ENCODE results near the gene CFH.
"Not testable (repeated sequence)": the region's sequence is repeated elsewhere in the genome, so short reads cannot be mapped to it uniquely, and the experiment has no call there.

The CFH gene

GRCh38 chr1:196669051-196669450, 17.2 kb downstream of the CFH start:
- no peak for DNase-seq (ENCODE audit: low spot score)

- no peak for DNase-seq (ENCODE audit: low spot score)
Measured at GRCh38 chr1:196669693-196670092, 17.9 kb downstream of the CFH start.

- no peak for DNase-seq (ENCODE audit: low spot score)
Measured at GRCh38 chr1:196674908-196675307, 23.1 kb downstream of the CFH start.

- DNase-seq (ENCODE audit: low spot score): no peak
Measured at GRCh38 chr1:196677781-196678509, 26.1 kb downstream of the CFH start.

- no peak for DNase-seq (ENCODE audit: low spot score)
Measured at GRCh38 chr1:196678510-196678884, 26.7 kb downstream of the CFH start.

- DNase-seq (ENCODE audit: low spot score): no peak
Measured at GRCh38 chr1:196680107-196680506, 28.3 kb downstream of the CFH start.

GRCh38 chr1:196684476-196684875, 32.6 kb downstream of the CFH start:
- DNase-seq (ENCODE audit: low spot score): no peak

- DNase-seq (ENCODE audit: low spot score): no peak
Measured at GRCh38 chr1:196685506-196685905, 33.7 kb downstream of the CFH start.

- no peak for DNase-seq (ENCODE audit: low spot score)
Measured at GRCh38 chr1:196689001-196689400, 37.2 kb downstream of the CFH start.

- no peak for DNase-seq (ENCODE audit: low spot score)
Measured at GRCh38 chr1:196690582-196690981, 38.7 kb downstream of the CFH start.

- DNase-seq (ENCODE audit: low spot score): no peak
Measured at GRCh38 chr1:196698993-196699392, 47.1 kb downstream of the CFH start.

- DNase-seq (ENCODE audit: low spot score): no peak
Measured at GRCh38 chr1:196701144-196701543, 49.3 kb downstream of the CFH start.

GRCh38 chr1:196709892-196710291, 58.0 kb downstream of the CFH start:
- DNase-seq (ENCODE audit: low spot score): not testable (repeated sequence)

GRCh38 chr1:196717868-196718267, 66.0 kb downstream of the CFH start:
- DNase-seq (ENCODE audit: low spot score): no peak

GRCh38 chr1:196723325-196724185, 71.7 kb downstream of the CFH start:
- DNase-seq (ENCODE audit: low spot score): peak; percentile 18

GRCh38 chr1:196732526-196732925, 80.7 kb downstream of the CFH start:
- peak; percentile 5 for DNase-seq (ENCODE audit: low spot score)

- no peak for DNase-seq (ENCODE audit: low spot score)
Measured at GRCh38 chr1:196733091-196733970, 81.5 kb downstream of the CFH start.

GRCh38 chr1:196734006-196734405, 82.2 kb downstream of the CFH start:
- DNase-seq (ENCODE audit: low spot score): no peak

GRCh38 chr1:196734460-196734859, 82.6 kb downstream of the CFH start:
- no peak for DNase-seq (ENCODE audit: low spot score)

GRCh38 chr1:196738730-196739129, 86.9 kb downstream of the CFH start:
- DNase-seq (ENCODE audit: low spot score): no peak

- peak; percentile 6 for DNase-seq (ENCODE audit: low spot score)
Measured at GRCh38 chr1:196743244-196743643, 91.4 kb downstream of the CFH start.

GRCh38 chr1:196765019-196765740, 113.3 kb downstream of the CFH start:
- DNase-seq (ENCODE audit: low spot score): not testable (repeated sequence)

All from cerebellar cortex (tissue), 1 donor.